GM21529 (cell line): ENCODE results near the gene ERICH4.
A peak's percentile ranks its signal among the peaks of the same experiment; 100 is the strongest.
"Not testable (repeated sequence)": the region's sequence is repeated elsewhere in the genome, so short reads cannot be mapped to it uniquely, and the experiment has no call there.

ENCODE experiments used
- ATAC-seq: cut with Tn5 transposase; IDR thresholded peaks from one replicate; pipeline ENCODE4 v1.9.1; 2021; ENCODE audit not compliant: unreplicated experiment

The ERICH4 gene

GRCh38 chr19:41434450-41434849 lies 8.5 kb upstream of the ERICH4 start:
- no peak for ATAC-seq

GRCh38 chr19:41435376-41435775 lies 7.6 kb upstream of the ERICH4 start:
- not testable (repeated sequence) for ATAC-seq

- ATAC-seq = no peak
These were observed 6.9 kb upstream of the ERICH4 start for GRCh38 chr19:41435936-41436673.

GRCh38 chr19:41436674-41436951 lies 6.3 kb upstream of the ERICH4 start:
- ATAC-seq = no peak

GRCh38 chr19:41437944-41438574 lies 4.9 kb upstream of the ERICH4 start:
- ATAC-seq = no peak

GRCh38 chr19:41439441-41440222 lies 3.3 kb upstream of the ERICH4 start, which contains the start of gene DMAC2:
Gene DMAC2, minus strand, starts transcription at chr19:41439912. Its CDS starts 13 bp downstream, at chr19:41439899.
- ATAC-seq = peak; percentile 91

GRCh38 chr19:41441321-41441945 lies 1.5 kb upstream of the ERICH4 start:
- no peak for ATAC-seq

GRCh38 chr19:41443813-41444455 lies 978 bp downstream of the ERICH4 start:
- ATAC-seq = no peak

- no peak for ATAC-seq
These were observed 2.6 kb downstream of the ERICH4 start for GRCh38 chr19:41445575-41445974.

GRCh38 chr19:41447732-41448332 lies 4.9 kb downstream of the ERICH4 start:
- no peak for ATAC-seq

- peak; percentile 51 for ATAC-seq
These were observed 6.3 kb downstream of the ERICH4 start for GRCh38 chr19:41449079-41449864.

- no peak for ATAC-seq
These were observed 6.9 kb downstream of the ERICH4 start for GRCh38 chr19:41449865-41450178.

GRCh38 chr19:41452584-41453275 lies 9.8 kb downstream of the ERICH4 start:
- ATAC-seq = no peak

GRCh38 chr19:41455936-41456335 lies 13.0 kb downstream of the ERICH4 start:
- ATAC-seq = no peak

GRCh38 chr19:41456342-41456918 lies 13.5 kb downstream of the ERICH4 start:
- no peak for ATAC-seq

GRCh38 chr19:41457241-41457640 lies 14.3 kb downstream of the ERICH4 start:
- peak; percentile 78 for ATAC-seq

- no peak for ATAC-seq
These were observed 19.5 kb downstream of the ERICH4 start for GRCh38 chr19:41462497-41462896.

GRCh38 chr19:41463257-41464256 lies 20.6 kb downstream of the ERICH4 start:
- not testable (repeated sequence) for ATAC-seq
